GM12801 (cell line): ENCODE measurements around the gene PRXL2C.

ENCODE experiments used
- CTCF ChIP-seq: IDR thresholded peaks from one replicate; pipeline ENCODE4 v1.5.1; 2011; ENCODE audit warnings: control low read depth; ENCODE audit not compliant: insufficient read length; ENCODE audit errors: extremely low read depth

PRXL2C gene

DNA sequence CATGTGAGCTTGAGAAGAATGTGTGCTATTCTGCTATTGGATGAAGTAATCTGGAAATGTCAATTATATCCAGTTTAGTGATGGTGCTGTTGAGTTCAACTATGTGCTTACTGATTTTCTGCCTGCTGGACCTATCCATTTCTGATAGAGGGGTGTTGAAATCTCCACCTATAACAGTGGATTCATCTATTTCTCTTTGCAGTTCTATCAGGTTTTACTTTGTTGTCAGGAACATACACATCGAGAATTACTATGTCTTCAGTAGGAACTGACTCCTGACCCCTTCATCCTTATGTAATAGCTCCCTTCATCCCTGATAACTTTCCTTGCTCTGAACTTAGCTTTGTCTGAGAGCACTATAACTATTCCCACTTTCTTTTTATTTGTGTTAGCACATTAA, 18.7 kb downstream of the PRXL2C start:
- no peak for TF ChIP-seq CTCF

- TF ChIP-seq CTCF: no peak
These were observed 28.2 kb downstream of the PRXL2C start for GRCh38 chr9:96626912-96627311.

DNA sequence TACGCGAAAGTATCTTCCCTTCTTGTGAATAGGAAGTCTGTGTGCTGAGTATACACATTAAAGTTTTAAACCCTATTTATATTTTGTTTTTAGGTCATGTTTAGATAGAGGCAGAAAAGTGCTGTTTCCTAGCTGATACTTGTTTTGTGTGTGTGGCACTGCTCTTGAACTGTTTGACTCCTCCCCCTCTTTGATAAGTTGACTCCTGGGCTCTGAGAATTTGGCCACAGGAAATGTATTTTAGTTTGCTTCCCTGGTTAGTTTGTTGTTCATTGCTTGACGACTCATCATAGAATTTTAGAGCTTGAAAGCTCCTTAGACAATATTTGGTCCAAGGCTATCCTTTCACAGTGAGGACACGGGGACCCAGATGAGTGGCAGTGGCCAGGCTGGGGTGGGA, 33.5 kb downstream of the PRXL2C start:
- no peak for TF ChIP-seq CTCF

GRCh38 chr9:96620832-96621269, 34.3 kb downstream of the PRXL2C start:
- TF ChIP-seq CTCF: no peak

DNA sequence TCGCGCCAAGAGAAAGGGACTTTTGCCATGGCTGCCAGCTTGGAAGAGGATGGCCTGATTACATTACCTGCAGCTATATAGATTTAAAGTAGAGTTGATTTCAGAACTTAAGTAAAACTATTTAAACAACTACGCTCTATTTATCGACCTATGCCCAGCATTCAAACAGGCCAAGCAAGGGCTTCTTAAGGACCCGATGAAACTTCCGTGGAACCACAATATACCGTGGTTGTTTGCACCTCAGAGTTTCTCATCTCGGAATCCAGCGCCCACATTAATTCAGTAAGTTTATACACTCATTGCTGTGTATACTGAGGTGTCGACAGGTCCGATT, 35.0 kb downstream of the PRXL2C start:
- TF ChIP-seq CTCF: no peak

GRCh38 chr9:96619491-96620180, 35.5 kb downstream of the PRXL2C start, which contains the start of gene CDC14B:
CDC14B (minus strand) TSS chr9:96619843; CDS start chr9:96619378, 465 bp downstream.
- TF ChIP-seq CTCF: no peak

DNA sequence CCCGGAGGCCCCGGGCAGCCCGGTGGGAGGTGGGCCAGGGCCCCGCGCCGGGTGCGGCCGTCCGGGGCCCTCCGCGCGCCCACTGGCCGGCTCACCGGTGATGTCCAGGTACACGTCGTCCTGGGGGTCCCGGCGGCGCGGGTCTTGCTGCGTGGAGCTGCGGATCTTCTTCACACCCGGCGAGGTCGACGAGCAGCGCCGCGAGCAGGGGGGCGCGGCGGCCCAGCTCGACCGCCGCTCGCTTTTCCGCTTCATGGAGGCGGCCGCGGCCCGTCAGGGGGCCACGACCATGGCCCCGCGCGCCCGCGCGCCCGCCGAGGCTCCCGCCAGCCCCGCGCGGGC, 36.0 kb downstream of the PRXL2C start:
- no peak for TF ChIP-seq CTCF
